Epithelial cell of proximal tubule (primary cell): ENCODE data around the gene EYA2. TPM values are rescaled to one million over a fixed set of nuclear protein-coding genes. Genes with fewer than 3 reads are reported as not detected.
"Not testable (repeated sequence)": the region's sequence is repeated elsewhere in the genome, so short reads cannot be mapped to it uniquely, and the experiment has no call there.

Experiments
- DNase-seq: peaks from one replicate; pipeline ENCODE4 v3.0.0-alpha.2; 2011; ENCODE audit warnings: low read depth
- H3K4me3 ChIP-seq: 2 replicates; pipeline ENCODE4 v1.5.1; 2011; ENCODE audit warnings: low read depth, mild to moderate bottlenecking, low read length
- CTCF ChIP-seq: conservative IDR thresholded peaks from 2 replicates; pipeline ENCODE4 v1.5.1; 2012; ENCODE audit warnings: low read depth, mild to moderate bottlenecking, low read length
- total RNA-seq: library from RNA; depleted of rRNA; stranded (reverse); fragments of >200 nt; gene quantifications from 2 replicates; pipeline ENCODE4 v1.2.3, GENCODE V29; 2015

Gene EYA2
- total RNA-seq, 1 donor from 2014 or later = not detected

DNA sequence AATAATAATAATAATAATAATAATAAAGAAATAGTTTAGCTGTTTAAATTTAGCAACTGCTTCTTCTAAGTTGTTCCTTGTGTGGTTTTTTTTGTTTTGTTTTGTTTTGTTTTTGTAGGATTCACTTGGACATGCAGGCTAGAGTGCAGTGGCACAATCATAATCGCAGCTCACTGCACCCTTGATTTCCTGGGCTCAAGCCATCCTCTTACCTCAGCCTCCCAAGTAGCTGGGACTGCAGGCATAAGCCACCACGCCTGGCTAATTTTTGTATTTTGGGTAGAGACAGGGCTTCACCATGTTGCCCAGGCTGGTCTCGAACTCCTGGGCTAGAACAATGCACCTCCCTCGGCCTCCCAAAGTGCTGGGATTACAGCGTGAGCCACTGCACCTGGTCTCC lies 15.3 kb upstream of the EYA2 start:
- TF ChIP-seq CTCF = no peak
- no peak for DNase-seq
- H3K4me3 ChIP-seq = no peak overlapping the region

DNA sequence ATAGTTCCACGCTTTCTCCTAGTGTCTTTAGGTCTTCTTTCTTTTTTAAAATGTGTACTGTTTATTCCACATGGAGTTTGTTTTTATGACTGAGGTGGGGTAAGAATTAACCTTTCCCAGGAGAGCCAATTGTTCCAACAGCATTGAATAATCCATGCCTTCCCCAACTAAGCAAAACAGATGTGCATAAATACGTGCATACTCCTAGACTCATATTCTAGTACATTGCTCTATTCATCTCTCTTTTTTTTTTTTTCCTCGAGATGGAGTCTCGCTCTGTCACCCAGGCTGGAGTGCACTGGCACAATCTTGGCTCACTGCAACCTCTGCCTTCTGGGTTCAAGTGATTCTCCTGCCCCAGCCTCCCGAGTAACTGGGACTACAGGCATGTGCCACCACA lies 14.7 kb upstream of the EYA2 start:
- DNase-seq, H3K4me3 ChIP-seq: not testable (repeated sequence)

- H3K4me3 ChIP-seq = no peak overlapping the region
- TF ChIP-seq CTCF = no peak
- DNase-seq = no peak
Measured at GRCh38 chr20:46883892-46884291, 10.8 kb upstream of the EYA2 start.

- TF ChIP-seq CTCF = no peak
- no peak for DNase-seq
- H3K4me3 ChIP-seq = no peak overlapping the region
Measured at GRCh38 chr20:46890682-46891081, 4.0 kb upstream of the EYA2 start.

- no peak overlapping the region for H3K4me3 ChIP-seq
- TF ChIP-seq CTCF = no peak
- DNase-seq = no peak
Measured at GRCh38 chr20:46893051-46893450, 1.6 kb upstream of the EYA2 start.

DNA sequence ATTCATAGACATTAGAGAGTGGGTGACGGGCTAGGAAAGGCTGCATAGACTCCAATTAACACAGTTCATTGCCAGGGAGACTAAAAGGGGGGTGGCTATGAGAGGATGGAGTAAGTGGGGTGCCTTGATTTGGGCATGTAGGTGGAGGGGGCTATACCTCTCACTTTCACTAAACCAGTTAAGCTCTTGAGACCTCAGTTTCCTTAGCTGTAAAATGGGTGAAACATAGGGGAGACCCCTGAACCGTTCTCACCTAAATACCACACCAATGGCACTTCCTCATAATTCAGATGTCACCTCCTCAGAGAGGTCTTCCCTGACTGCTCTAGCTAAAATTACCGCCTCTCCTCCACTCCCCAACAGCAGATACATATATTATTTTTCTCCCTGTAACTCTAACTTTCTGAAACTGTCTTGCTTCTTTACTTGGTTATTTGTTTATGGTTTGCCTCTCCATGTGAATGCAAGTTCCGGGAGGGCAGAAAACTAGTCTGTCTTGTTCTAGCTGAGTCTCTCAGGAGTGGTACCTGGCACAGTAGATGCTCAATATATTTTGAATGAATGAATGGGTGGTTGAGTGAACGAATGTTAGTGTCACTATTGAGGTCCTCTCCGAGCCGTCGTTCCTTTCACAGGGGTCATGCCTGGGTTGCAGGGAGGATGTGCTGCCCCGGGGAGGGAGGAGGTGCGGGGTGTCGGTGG lies 615 bp upstream of the EYA2 start:
- TF ChIP-seq CTCF = no peak
- no peak overlapping the region for H3K4me3 ChIP-seq
- no peak for DNase-seq

GRCh38 chr20:46894971-46895905 lies 595 bp downstream of the EYA2 start:
- no peak for TF ChIP-seq CTCF
- DNase-seq = no peak
- peak overlapping the region; percentile 33 for H3K4me3 ChIP-seq
